Left lung (tissue), 10 donors: ENCODE measurements around the gene PLIN5. TPM values are rescaled to one million over a fixed set of nuclear protein-coding genes. Genes with fewer than 3 reads are reported as not detected.
A peak's percentile ranks its signal among the peaks of the same experiment; 100 is the strongest.

Source experiments
- ATAC-seq: fragments of 200-7000 bp; cut with Tn5 transposase; one replicate; pipeline ENCODE4 v1.9.1; 2020; ENCODE audit warnings: moderate library complexity
- DNase-seq, 4 donors: peaks; one replicate each; pipeline ENCODE4 v3.0.0-alpha.2; 2013 to 2020
- H3K27ac ChIP-seq, 2 donors: fragments of 200-600 bp; sonication (generic) in 1 of 2; one replicate each; pipeline versions ENCODE4 v1.5.0 to v1.8.0; 2020 to 2021
- H3K27me3 ChIP-seq, 2 donors: fragments of 200-600 bp; sonication (generic) in 1 of 2; one replicate each; pipeline versions ENCODE4 v1.5.0 to v1.8.0; 2020 to 2021
- H3K36me3 ChIP-seq, 2 donors: fragments of 200-600 bp; sonication (generic) in 1 of 2; one replicate each; pipeline versions ENCODE4 v1.5.0 to v1.8.0; 2020 to 2021
- H3K4me1 ChIP-seq, 2 donors: fragments of 200-600 bp; one replicate each; pipeline ENCODE4 v1.8.0; 2021
- H3K4me3 ChIP-seq, 2 donors: fragments of 200-600 bp; sonication (generic) in 1 of 2; one replicate each; pipeline versions ENCODE4 v1.5.0 to v1.8.0; 2020 to 2021; ENCODE audit warnings: mild to moderate bottlenecking in 1 of 2
- H3K9me3 ChIP-seq, 2 donors: fragments of 200-600 bp; sonication (generic) in 1 of 2; one replicate each; pipeline versions ENCODE4 v1.5.0 to v1.8.0; 2020 to 2021
- intact Hi-C, 2 donors: fragments of 100-400 bp; cut with DNase I; formaldehyde crosslinking; loops; one replicate each; pipeline versions ENCODE4 v1.11.2 to v1.14.2; 2022
- polyA plus RNA-seq, 6 donors: library from polyadenylated mRNA; unstranded; fragments of 120-200 nt; gene quantifications; one replicate each; pipeline ENCODE4 v1.2.1, GENCODE V29; 2013; ENCODE audit not compliant: insufficient read length in 6 of 6
- total RNA-seq, 2 donors: library from RNA; stranded (reverse); fragmentation: NEBNext Ultra II Directional; extraction: Animal tissue kit (Norgen Biotek cat#: 25700); gene quantifications; one replicate each; pipeline ENCODE4 v1.2.1, GENCODE V29; 2021
- TF ChIP-seq, protein P1 (sequence below), 2 donors: fragments of 200-600 bp; sonication (generic) in 1 of 2; IDR thresholded peaks; one replicate each; pipeline versions ENCODE4 v1.5.0 to v1.8.0; 2021; ENCODE audit warnings: antibody characterized with exemption in 2 of 2
- donor health status: DM: no; HTN: yes; CAD: no.
- donor health status: DM: no; HTN: no; CAD: no.

The PLIN5 gene
- total and polyA plus RNA-seq, 8 donors = 1.8 to 15.9 (median 2.4) TPM

DNA sequence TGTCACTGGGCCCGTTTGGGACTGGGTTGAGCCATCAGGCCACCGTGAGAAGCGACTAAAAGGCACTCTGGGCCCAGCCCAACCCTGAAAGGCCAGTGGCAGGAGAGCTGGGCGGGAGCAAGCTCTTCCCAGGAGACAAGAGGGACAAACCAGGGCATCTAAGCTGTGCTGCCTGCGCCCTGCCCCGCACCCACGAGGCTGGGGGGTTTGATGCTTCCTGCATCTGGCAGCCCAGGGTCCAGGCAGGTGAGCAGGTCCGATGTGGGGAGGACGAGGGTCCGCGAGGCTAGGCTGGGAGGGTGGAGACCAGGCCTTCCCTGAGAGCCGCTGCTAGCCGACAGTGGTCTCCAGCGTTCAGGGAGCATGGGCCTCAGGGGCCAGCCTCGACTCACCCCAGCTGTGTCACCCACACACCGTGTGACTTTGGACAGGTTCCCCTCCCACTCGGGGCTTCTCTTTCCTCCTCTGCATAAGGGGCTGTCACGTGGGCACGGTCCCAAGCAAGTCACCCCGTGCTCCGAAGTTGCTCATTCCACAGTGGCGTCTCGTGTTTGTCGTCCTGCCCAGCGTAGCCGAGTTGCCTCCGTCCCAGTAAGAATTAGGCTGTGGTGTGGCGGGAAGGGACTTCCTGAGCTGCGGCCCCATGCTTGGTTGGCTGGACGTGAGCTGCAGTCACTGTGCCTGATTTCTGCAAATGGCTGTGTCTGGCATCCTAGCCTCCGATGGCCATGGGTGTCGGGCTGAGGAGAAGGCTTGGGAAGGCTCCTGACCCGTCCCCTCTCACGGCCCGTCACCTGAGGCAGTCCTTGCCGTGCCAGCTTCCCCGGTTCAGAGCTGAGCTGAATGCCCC is 32.5 kb downstream of the PLIN5 start:
- intact Hi-C loops = no loop called here
- Histone ChIP-seq H3K4me3 (no peak overlapping the region), H3K9me3 (no peaks in the 10 kb centered on the region), H3K36me3 (peaks cover 0 to 86% of the 10 kb centered on the region in 2 donors), H3K27me3 (no peaks in the 10 kb centered on the region), H3K4me1 (no peaks in the 10 kb centered on the region), H3K27ac (no peak overlapping the region)
- TF ChIP-seq, protein P1, sequence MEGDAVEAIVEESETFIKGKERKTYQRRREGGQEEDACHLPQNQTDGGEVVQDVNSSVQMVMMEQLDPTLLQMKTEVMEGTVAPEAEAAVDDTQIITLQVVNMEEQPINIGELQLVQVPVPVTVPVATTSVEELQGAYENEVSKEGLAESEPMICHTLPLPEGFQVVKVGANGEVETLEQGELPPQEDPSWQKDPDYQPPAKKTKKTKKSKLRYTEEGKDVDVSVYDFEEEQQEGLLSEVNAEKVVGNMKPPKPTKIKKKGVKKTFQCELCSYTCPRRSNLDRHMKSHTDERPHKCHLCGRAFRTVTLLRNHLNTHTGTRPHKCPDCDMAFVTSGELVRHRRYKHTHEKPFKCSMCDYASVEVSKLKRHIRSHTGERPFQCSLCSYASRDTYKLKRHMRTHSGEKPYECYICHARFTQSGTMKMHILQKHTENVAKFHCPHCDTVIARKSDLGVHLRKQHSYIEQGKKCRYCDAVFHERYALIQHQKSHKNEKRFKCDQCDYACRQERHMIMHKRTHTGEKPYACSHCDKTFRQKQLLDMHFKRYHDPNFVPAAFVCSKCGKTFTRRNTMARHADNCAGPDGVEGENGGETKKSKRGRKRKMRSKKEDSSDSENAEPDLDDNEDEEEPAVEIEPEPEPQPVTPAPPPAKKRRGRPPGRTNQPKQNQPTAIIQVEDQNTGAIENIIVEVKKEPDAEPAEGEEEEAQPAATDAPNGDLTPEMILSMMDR (IDR thresholded peaks at IDR 0.05) = no peak
- DNase-seq (no peak), ATAC-seq (no peak)

DNA sequence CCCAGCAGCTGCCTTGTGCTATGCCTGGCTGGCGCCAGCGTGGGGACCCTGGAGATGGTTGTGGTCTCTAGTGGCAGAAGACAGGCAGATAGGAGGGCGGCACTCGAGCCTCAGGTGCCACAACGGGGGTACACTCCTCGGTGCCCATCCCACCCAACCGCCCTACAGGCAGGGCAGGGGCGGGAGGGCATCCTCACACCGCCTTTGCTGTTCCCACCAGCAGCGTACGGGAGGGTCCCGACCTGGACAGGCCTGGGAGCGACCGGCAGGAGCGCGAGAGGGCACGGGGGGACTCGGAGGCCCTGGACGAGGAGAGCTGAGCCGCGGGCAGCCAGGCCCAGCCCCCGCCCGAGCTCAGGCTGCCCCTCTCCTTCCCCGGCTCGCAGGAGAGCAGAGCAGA is 33.3 kb downstream of the PLIN5 start:
- no peaks in the 10 kb centered on the region for H3K4me1 ChIP-seq
- H3K36me3 ChIP-seq = peaks cover 0 to 94% of the 10 kb centered on the region in 2 donors
- no peaks in the 10 kb centered on the region for H3K9me3 ChIP-seq
- TF ChIP-seq, protein P1 (IDR thresholded peaks at IDR 0.05) = no peak
- H3K4me3 ChIP-seq = no peak overlapping the region
- DNase-seq = no peak
- no peaks in the 10 kb centered on the region for H3K27me3 ChIP-seq
- H3K27ac ChIP-seq = no peak overlapping the region
- intact Hi-C loops = no loop called here
- no peak for ATAC-seq

DNA sequence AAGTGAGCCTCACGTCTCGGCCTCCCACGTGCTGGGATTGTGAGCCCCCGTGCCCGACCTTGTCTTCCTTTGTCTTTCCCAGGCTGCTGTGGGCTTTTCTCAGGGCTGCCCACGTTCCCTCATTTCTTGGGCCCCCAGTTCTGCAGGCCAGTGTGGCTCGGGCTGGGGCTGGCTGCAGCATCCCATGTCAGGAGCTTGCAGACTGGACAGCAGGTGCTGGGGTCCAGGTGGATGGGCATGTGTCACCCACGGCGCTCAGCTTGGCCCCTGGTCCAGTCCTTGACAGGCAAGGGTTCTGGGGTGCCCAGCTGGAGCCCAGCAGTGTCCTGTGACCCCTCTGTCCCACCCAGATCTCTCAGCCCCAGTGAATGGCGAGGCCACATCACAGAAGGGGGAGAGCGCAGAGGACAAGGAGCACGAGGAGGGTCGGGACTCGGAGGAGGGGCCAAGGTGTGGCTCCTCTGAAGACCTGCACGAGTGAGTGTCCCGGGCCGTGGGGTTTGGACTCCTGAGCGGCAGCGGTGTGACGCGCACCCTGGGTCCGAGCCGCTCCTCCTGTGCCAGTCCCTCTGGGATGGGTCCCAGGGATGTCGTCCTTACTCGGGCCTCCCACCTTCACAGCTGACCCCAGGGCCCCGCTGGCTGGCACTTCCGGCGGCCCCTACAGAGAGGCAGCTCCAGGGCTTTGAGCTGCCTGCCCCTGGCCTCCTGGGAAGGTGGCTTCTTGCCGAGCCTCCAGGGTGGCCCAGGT is 34.0 kb downstream of the PLIN5 start:
- Histone ChIP-seq H3K9me3 (no peaks in the 10 kb centered on the region), H3K36me3 (peaks cover 0 to 100% of the 10 kb centered on the region in 2 donors), H3K27me3 (no peaks in the 10 kb centered on the region), H3K4me3 (no peak overlapping the region), H3K27ac (no peak overlapping the region), H3K4me1 (no peaks in the 10 kb centered on the region)
- no peak for DNase-seq
- intact Hi-C loops = no loop called here
- TF ChIP-seq, protein P1 (IDR thresholded peaks at IDR 0.05) = no peak
- ATAC-seq = no peak

DNA sequence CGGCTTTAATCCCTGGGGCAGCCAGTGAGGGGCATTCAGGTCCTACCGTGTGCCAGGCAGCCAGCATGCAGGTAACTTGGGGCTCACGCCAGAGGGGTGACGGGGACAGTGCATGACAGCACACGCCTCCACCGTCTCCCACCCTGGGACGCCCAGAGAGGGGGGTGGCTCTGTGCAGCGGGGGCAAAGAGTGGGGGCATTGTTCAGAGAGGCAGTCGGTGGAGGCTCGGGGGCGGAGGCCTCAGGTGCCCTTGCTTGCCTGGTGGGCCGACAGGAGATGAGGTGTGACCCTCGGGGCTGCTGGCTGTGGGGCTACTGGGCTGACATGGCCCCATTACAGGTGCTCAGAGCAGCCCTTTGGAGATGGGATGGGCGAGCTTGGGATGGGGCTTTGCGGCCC is 35.2 kb downstream of the PLIN5 start:
- DNase-seq (peak in 1 of 4 donors; percentile 70), ATAC-seq (no peak)
- Histone ChIP-seq H3K36me3 (peaks cover 0 to 100% of the 10 kb centered on the region in 2 donors), H3K27ac (no peak overlapping the region), H3K27me3 (no peaks in the 10 kb centered on the region), H3K4me3 (no peak overlapping the region), H3K9me3 (no peaks in the 10 kb centered on the region), H3K4me1 (no peaks in the 10 kb centered on the region)
- intact Hi-C loops = no loop called here
- TF ChIP-seq, protein P1 (IDR thresholded peaks at IDR 0.05) = no peak

DNA sequence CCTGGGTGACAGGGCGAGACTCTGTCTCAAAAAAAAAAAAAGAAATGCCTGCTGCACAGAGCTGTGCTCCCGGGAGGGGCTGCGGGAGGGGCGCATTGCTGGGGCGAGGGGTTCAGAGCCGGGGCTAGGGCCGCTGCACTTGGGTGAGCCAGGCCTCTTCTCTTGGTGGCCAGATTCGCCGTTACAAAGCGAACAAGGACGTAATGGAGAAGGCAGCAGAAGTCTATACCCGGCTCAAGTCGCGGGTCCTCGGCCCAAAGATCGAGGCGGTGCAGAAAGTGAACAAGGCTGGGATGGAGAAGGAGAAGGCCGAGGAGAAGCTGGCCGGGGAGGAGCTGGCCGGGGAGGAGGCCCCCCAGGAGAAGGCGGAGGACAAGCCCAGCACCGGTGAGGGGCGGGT is 35.7 kb downstream of the PLIN5 start:
- intact Hi-C loops = no loop called here
- TF ChIP-seq, protein P1 (IDR thresholded peaks at IDR 0.05) = no peak
- Histone ChIP-seq H3K27ac (no peak overlapping the region), H3K9me3 (no peaks in the 10 kb centered on the region), H3K27me3 (no peaks in the 10 kb centered on the region), H3K36me3 (peaks cover 0 to 100% of the 10 kb centered on the region in 2 donors), H3K4me3 (no peak overlapping the region), H3K4me1 (no peaks in the 10 kb centered on the region)
- DNase-seq (no peak), ATAC-seq (no peak)
